Measurements from ENCODE around the gene BCAS3.

BCAS3 gene

GRCh38 chr17:61307905-61308886, 630.5 kb downstream of the BCAS3 start:
- DNase-seq, result no peak

- DNase-seq, result no peak
Measured at GRCh38 chr17:61309362-61310256, 632.0 kb downstream of the BCAS3 start.

GRCh38 chr17:61310590-61310989, 632.9 kb downstream of the BCAS3 start:
- no peak for DNase-seq

- DNase-seq, result no peak
Measured at GRCh38 chr17:61312406-61313295, 635.0 kb downstream of the BCAS3 start.

GRCh38 chr17:61313461-61314326, 636.0 kb downstream of the BCAS3 start:
- DNase-seq, result no peak

GRCh38 chr17:61314368-61315078, 636.9 kb downstream of the BCAS3 start:
- DNase-seq, result no peak

GRCh38 chr17:61316633-61317032, 639.0 kb downstream of the BCAS3 start:
- no peak for DNase-seq

GRCh38 chr17:61317779-61318178, 640.1 kb downstream of the BCAS3 start:
- no peak for DNase-seq

GRCh38 chr17:61318684-61319098, 641.0 kb downstream of the BCAS3 start:
- DNase-seq, result no peak

GRCh38 chr17:61321344-61321743, 643.7 kb downstream of the BCAS3 start:
- no peak for DNase-seq

GRCh38 chr17:61322325-61323002, 644.8 kb downstream of the BCAS3 start:
- no peak for DNase-seq

GRCh38 chr17:61323003-61323908, 645.6 kb downstream of the BCAS3 start:
- DNase-seq, result no peak

- no peak for DNase-seq
Measured at GRCh38 chr17:61323909-61324868, 646.5 kb downstream of the BCAS3 start.

- DNase-seq, result no peak
Measured at GRCh38 chr17:61324950-61325349, 647.3 kb downstream of the BCAS3 start.

GRCh38 chr17:61325382-61326073, 647.9 kb downstream of the BCAS3 start:
- DNase-seq, result no peak

GRCh38 chr17:61326330-61326729, 648.7 kb downstream of the BCAS3 start:
- DNase-seq, result no peak

- DNase-seq, result no peak
Measured at GRCh38 chr17:61328351-61328750, 650.7 kb downstream of the BCAS3 start.
